HCT116 (cell line): ENCODE measurements around the gene MYO16. TPM values are rescaled to one million over a fixed set of nuclear protein-coding genes. Genes with fewer than 3 reads are reported as not detected.

ENCODE experiments used
- ATAC-seq: fragments of 200-7000 bp; cut with Tn5 transposase; 2 replicates; pipeline ENCODE4 v1.9.1; 2020; ENCODE audit warnings: mild to moderate bottlenecking, moderate library complexity
- BruUV-seq: library from RNA; stranded (reverse); fragments of 400-500 nt; replicated peaks from 2 replicates; lab custom pipeline; 2021; lab: Mats Ljungman, UMichigan
- CTCF ChIA-PET: fragments of 300-600 bp; sonication (Branson Sonifier 250); formaldehyde crosslinking; loops from one replicate; lab custom pipeline; 2021; ENCODE audit warnings: antibody characterized with exemption; lab: Charles Lee
- POLR2A ChIA-PET: fragments of 300-600, 350-600 bp; sonication (Branson Sonifier 250); formaldehyde crosslinking; loops from one replicate; lab custom pipeline; 2021; ENCODE audit warnings: antibody characterized with exemption; lab: Charles Lee
- RAD21 ChIA-PET, 2 experiments: fragments of 300-600 bp; sonication (Branson Sonifier 250); formaldehyde crosslinking; loops; one replicate each; lab custom pipeline; 2023; ENCODE audit warnings: low total read pairs in 2 of 2; ENCODE audit not compliant: uncharacterized antibody in 2 of 2, unreplicated experiment in 2 of 2, low non-redundant PET in 1 of 2; lab: Charles Lee
- DNase-seq: peaks from one replicate; pipeline ENCODE4 v3.0.0-alpha.2; 2010; ENCODE audit warnings: low read depth, low spot score
- H2AFZ ChIP-seq: fragments of 200-600 bp; shearing (Covaris generic), sonication (generic); 2 replicates; pipeline ENCODE4 v1.6.1; 2017; ENCODE audit warnings: low read depth, mixed run types, mixed read lengths, antibody characterized with exemption, low read length; ENCODE audit not compliant: poor library complexity, severe bottlenecking
- H3K27ac ChIP-seq: 2 replicates; pipeline ENCODE4 v1.5.1; 2012; ENCODE audit warnings: low read depth, low read length
- H3K27me3 ChIP-seq: fragments of 200-600 bp; sonication (generic); 2 replicates; pipeline ENCODE4 v1.6.1; 2016; ENCODE audit warnings: mixed run types, low read length, mixed read lengths; ENCODE audit not compliant: insufficient read depth
- H3K36me3 ChIP-seq, 2 experiments: fragments of 200-500 bp in 1 of 2; fragments of 200-600 bp in 1 of 2; sonication (Bioruptor generic) in 1 of 2; sonication (generic) in 1 of 2; 2 replicates each; pipeline versions ENCODE4 v1.5.1 to v1.6.1; 2014 to 2016; ENCODE audit warnings: low read length in 2 of 2, inconsistent platforms in 1 of 2, mixed read lengths in 1 of 2, mixed run types in 1 of 2; ENCODE audit not compliant: insufficient read depth in 2 of 2, control insufficient read depth in 1 of 2
- H3K4me1 ChIP-seq, 2 experiments: fragments of 200-600 bp in 1 of 2; sonication (generic) in 1 of 2; 2 replicates each; pipeline versions ENCODE4 v1.5.1 to v1.6.1; 2012 to 2017; ENCODE audit warnings: low read length in 2 of 2, inconsistent platforms in 1 of 2, mild to moderate bottlenecking in 1 of 2, mixed read lengths in 1 of 2, mixed run types in 1 of 2, moderate library complexity in 1 of 2; ENCODE audit not compliant: insufficient read depth in 2 of 2, control insufficient read depth in 1 of 2
- H3K4me2 ChIP-seq: fragments of 200-600 bp; sonication (generic); 2 replicates; pipeline ENCODE4 v1.6.1; 2017; ENCODE audit warnings: mixed run types, low read length, mixed read lengths
- H3K4me3 ChIP-seq, 2 experiments: fragments of 200-600 bp in 1 of 2; sonication (generic) in 1 of 2; replicated peaks in 1 of 2; 2 replicates each; pipeline ENCODE4 v1.5.1; 2011 to 2016; ENCODE audit warnings: low read length in 2 of 2, control low read depth in 1 of 2, low read depth in 1 of 2, mild to moderate bottlenecking in 1 of 2, mixed read lengths in 1 of 2, mixed run types in 1 of 2
- H3K79me2 ChIP-seq: fragments of 200-600 bp; sonication (generic); 2 replicates; pipeline ENCODE4 v1.6.1; 2017; ENCODE audit warnings: mild to moderate bottlenecking, mixed run types, low read length, moderate library complexity, mixed read lengths; ENCODE audit not compliant: insufficient read depth
- H3K9ac ChIP-seq: fragments of 200-600 bp; sonication (generic); 2 replicates; pipeline ENCODE4 v1.6.1; 2016; ENCODE audit warnings: low read length, mixed read lengths
- H3K9me2 ChIP-seq: fragments of 200-600 bp; sonication (generic), shearing (Covaris generic); 2 replicates; pipeline ENCODE4 v1.6.1; 2017; ENCODE audit warnings: mixed run types, mild to moderate bottlenecking, moderate library complexity; ENCODE audit not compliant: insufficient read depth
- H3K9me3 ChIP-seq, 2 experiments: fragments of 200-500 bp in 1 of 2; fragments of 200-600 bp in 1 of 2; sonication (Bioruptor generic) in 1 of 2; sonication (generic) in 1 of 2; 2 replicates each; pipeline ENCODE4 v1.6.1; 2014 to 2017; ENCODE audit warnings: low read length in 2 of 2, mixed read lengths in 2 of 2, inconsistent platforms in 1 of 2, low read depth in 1 of 2, mild to moderate bottlenecking in 1 of 2, mixed run types in 1 of 2, moderate library complexity in 1 of 2; ENCODE audit not compliant: control insufficient read depth in 1 of 2, insufficient read depth in 1 of 2
- H4K20me1 ChIP-seq: fragments of 200-600 bp; sonication (generic), shearing (Covaris generic); 2 replicates; pipeline ENCODE4 v1.6.1; 2017; ENCODE audit warnings: mixed run types, mild to moderate bottlenecking, moderate library complexity; ENCODE audit not compliant: insufficient read depth
- CBX3 ChIP-seq: IDR thresholded peaks from 2 replicates; pipeline ENCODE4 v1.6.1; 2012; ENCODE audit warnings: low read depth
- CEBPB ChIP-seq: IDR thresholded peaks from 2 replicates; pipeline ENCODE4 v1.6.1; 2012; ENCODE audit warnings: low read depth
- EGR1 ChIP-seq: IDR thresholded peaks from 2 replicates; pipeline ENCODE4 v1.6.1; 2012; ENCODE audit warnings: low read depth
- ELF1 ChIP-seq: IDR thresholded peaks from 2 replicates; pipeline ENCODE4 v1.6.1; 2012; ENCODE audit warnings: low read depth, borderline replicate concordance
- EZH2 ChIP-seq: fragments of 200-600 bp; sonication (generic); IDR thresholded peaks from 2 replicates; pipeline ENCODE4 v1.6.1; 2017; ENCODE audit warnings: antibody characterized with exemption, mixed run types
- EZH2phosphoT487 ChIP-seq: fragments of 200-600 bp; IDR thresholded peaks from 2 replicates; pipeline ENCODE4 v1.6.1; 2018; ENCODE audit warnings: antibody characterized with exemption, borderline replicate concordance
- FOSL1 ChIP-seq: IDR thresholded peaks from 2 replicates; pipeline ENCODE4 v1.6.1; 2012; ENCODE audit warnings: low read depth
- JUND ChIP-seq: IDR thresholded peaks from 2 replicates; pipeline ENCODE4 v1.6.1; 2012
- POLR2A ChIP-seq: IDR thresholded peaks from 2 replicates; pipeline ENCODE4 v1.7.0; 2011; ENCODE audit warnings: borderline replicate concordance; ENCODE audit not compliant: insufficient read depth, insufficient read length; ENCODE audit errors: extremely low read depth
- POLR2AphosphoS5 ChIP-seq: IDR thresholded peaks from 2 replicates; pipeline ENCODE4 v1.6.1; 2011; ENCODE audit warnings: mild to moderate bottlenecking, low read depth, low read length, moderate library complexity
- RAD21 ChIP-seq: IDR thresholded peaks from 2 replicates; pipeline ENCODE4 v1.6.1; 2012; ENCODE audit warnings: low read depth, mild to moderate bottlenecking
- SIN3A ChIP-seq: IDR thresholded peaks from 2 replicates; pipeline ENCODE4 v1.6.1; 2012; ENCODE audit warnings: low read depth
- SP1 ChIP-seq: IDR thresholded peaks from 2 replicates; pipeline ENCODE4 v1.6.1; 2012; ENCODE audit warnings: low read depth
- TCF7L2 ChIP-seq: IDR thresholded peaks from 2 replicates; pipeline ENCODE4 v1.7.0; 2011; ENCODE audit warnings: borderline replicate concordance, inconsistent platforms; ENCODE audit not compliant: insufficient read depth, insufficient read length; ENCODE audit errors: extremely low read depth
- YY1 ChIP-seq: IDR thresholded peaks from 2 replicates; pipeline ENCODE4 v1.6.1; 2011; ENCODE audit warnings: low read length, low read depth, moderate library complexity, mild to moderate bottlenecking; ENCODE audit not compliant: insufficient replicate concordance; ENCODE audit errors: extremely low read depth
- ZNF274 ChIP-seq: fragments of 200-500 bp; sonication (Bioruptor generic); IDR thresholded peaks from 2 replicates; pipeline ENCODE4 v1.6.1; 2014; ENCODE audit warnings: mild to moderate bottlenecking, low read depth, low read length, inconsistent platforms
- intact Hi-C: fragments of 100-400 bp; cut with micrococcal nuclease; formaldehyde crosslinking; loops from 2 replicates; pipeline ENCODE4 v1.10.0; 2022
- total RNA-seq: library from RNA; stranded (reverse); gene quantifications from one replicate; pipeline ENCODE4 v1.2.1, GENCODE V29; 2021; ENCODE audit not compliant: unreplicated experiment
- TF ChIP-seq, protein P1 (sequence below): IDR thresholded peaks from 2 replicates; pipeline ENCODE4 v1.6.1; 2012; ENCODE audit warnings: low read depth
- TF ChIP-seq, protein P2 (sequence below): IDR thresholded peaks from 2 replicates; pipeline ENCODE4 v1.6.1; 2012
- TF ChIP-seq, protein P3 (sequence below), 3 experiments: fragments of 200-600 bp in 1 of 3; sonication (generic) in 1 of 3; IDR thresholded peaks in 2 of 3; conservative IDR thresholded peaks in 1 of 3; 2 replicates each; pipeline ENCODE4 v1.5.1; 2012 to 2017; ENCODE audit warnings: low read depth in 2 of 3, low read length in 2 of 3, antibody characterized with exemption in 1 of 3, borderline replicate concordance in 1 of 3, control low read depth in 1 of 3, mild to moderate bottlenecking in 1 of 3, mixed read lengths in 1 of 3, mixed run types in 1 of 3, moderate library complexity in 1 of 3; ENCODE audit not compliant: insufficient read depth in 1 of 3
- TF ChIP-seq, protein P4 (sequence below): IDR thresholded peaks from 2 replicates; pipeline ENCODE4 v1.6.1; 2012

Gene MYO16
- total RNA-seq, 1 experiment from 2014 or later = 0.07 TPM

DNA sequence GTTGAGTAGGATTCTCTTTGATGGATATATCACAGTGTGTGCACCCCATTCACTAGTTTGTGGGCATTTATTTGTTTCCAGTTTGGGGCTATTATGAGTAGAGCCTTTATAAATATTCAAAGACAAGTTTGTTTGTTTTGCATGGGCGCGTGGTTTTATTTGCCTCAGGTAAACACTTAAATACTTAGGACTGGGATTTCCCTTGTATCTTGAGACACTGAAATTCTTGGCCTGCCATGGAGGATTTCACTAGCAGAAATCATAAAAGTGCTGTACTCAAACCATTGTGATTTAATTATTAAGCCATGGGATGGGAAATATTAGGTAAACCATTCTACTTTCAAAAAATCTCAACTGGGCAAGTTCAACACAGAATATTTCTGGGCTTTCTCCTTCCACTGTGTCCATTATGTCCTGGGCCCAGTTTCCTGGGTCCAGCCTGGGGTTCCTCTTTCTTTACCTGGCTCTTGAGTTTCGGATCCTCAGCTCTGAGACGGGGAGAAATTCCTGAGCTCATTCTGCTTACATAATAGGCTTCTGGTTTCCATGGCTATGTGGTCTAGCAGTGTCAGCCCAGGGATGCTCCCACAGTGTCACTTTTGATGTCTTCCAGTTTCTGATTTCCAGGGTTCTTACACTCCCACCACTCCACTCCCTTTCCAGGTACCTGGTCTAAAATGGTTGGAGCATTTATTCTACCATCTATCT lies 14.4 kb downstream of the MYO16 start:
- H3K9me2 ChIP-seq = no peaks in the 10 kb centered on the region
- no peaks in the 10 kb centered on the region for H3K9me3 ChIP-seq
- no peaks in the 10 kb centered on the region for H3K79me2 ChIP-seq
- H3K27ac ChIP-seq = no peak overlapping the region
- H3K4me3 ChIP-seq = no peak overlapping the region
- intact Hi-C loops = no loop called here
- ChIA-PET RAD21 (no interaction called here), CTCF (no interaction called here), POLR2A (no interaction called here)
- H3K27me3 ChIP-seq = no peaks in the 10 kb centered on the region
- ATAC-seq (no peak), DNase-seq (no peak)
- no peak for TF ChIP-seq JUND
- TF ChIP-seq, protein P1, sequence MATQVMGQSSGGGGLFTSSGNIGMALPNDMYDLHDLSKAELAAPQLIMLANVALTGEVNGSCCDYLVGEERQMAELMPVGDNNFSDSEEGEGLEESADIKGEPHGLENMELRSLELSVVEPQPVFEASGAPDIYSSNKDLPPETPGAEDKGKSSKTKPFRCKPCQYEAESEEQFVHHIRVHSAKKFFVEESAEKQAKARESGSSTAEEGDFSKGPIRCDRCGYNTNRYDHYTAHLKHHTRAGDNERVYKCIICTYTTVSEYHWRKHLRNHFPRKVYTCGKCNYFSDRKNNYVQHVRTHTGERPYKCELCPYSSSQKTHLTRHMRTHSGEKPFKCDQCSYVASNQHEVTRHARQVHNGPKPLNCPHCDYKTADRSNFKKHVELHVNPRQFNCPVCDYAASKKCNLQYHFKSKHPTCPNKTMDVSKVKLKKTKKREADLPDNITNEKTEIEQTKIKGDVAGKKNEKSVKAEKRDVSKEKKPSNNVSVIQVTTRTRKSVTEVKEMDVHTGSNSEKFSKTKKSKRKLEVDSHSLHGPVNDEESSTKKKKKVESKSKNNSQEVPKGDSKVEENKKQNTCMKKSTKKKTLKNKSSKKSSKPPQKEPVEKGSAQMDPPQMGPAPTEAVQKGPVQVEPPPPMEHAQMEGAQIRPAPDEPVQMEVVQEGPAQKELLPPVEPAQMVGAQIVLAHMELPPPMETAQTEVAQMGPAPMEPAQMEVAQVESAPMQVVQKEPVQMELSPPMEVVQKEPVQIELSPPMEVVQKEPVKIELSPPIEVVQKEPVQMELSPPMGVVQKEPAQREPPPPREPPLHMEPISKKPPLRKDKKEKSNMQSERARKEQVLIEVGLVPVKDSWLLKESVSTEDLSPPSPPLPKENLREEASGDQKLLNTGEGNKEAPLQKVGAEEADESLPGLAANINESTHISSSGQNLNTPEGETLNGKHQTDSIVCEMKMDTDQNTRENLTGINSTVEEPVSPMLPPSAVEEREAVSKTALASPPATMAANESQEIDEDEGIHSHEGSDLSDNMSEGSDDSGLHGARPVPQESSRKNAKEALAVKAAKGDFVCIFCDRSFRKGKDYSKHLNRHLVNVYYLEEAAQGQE = no peak
- TF ChIP-seq SIN3A = no peak
- TF ChIP-seq CEBPB = no peak
- no peak for TF ChIP-seq ZNF274
- TF ChIP-seq RAD21 = no peak
- no peak for TF ChIP-seq ELF1
- TF ChIP-seq, protein P2, sequence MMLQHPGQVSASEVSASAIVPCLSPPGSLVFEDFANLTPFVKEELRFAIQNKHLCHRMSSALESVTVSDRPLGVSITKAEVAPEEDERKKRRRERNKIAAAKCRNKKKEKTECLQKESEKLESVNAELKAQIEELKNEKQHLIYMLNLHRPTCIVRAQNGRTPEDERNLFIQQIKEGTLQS = no peak
- TF ChIP-seq POLR2AphosphoS5 = no peak
- no peak for TF ChIP-seq FOSL1
- no peak for TF ChIP-seq YY1
- TF ChIP-seq EZH2phosphoT487 = no peak
- TF ChIP-seq EZH2 = no peak
- TF ChIP-seq SP1 = no peak
- TF ChIP-seq TCF7L2 = no peak
- TF ChIP-seq POLR2A = no peak
- TF ChIP-seq CBX3 = no peak
- TF ChIP-seq EGR1 = no peak
- TF ChIP-seq, protein P3, sequence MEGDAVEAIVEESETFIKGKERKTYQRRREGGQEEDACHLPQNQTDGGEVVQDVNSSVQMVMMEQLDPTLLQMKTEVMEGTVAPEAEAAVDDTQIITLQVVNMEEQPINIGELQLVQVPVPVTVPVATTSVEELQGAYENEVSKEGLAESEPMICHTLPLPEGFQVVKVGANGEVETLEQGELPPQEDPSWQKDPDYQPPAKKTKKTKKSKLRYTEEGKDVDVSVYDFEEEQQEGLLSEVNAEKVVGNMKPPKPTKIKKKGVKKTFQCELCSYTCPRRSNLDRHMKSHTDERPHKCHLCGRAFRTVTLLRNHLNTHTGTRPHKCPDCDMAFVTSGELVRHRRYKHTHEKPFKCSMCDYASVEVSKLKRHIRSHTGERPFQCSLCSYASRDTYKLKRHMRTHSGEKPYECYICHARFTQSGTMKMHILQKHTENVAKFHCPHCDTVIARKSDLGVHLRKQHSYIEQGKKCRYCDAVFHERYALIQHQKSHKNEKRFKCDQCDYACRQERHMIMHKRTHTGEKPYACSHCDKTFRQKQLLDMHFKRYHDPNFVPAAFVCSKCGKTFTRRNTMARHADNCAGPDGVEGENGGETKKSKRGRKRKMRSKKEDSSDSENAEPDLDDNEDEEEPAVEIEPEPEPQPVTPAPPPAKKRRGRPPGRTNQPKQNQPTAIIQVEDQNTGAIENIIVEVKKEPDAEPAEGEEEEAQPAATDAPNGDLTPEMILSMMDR (IDR thresholded peaks at IDR 0.05 in 2 of 3, conservative IDR thresholded peaks at IDR 0.05 in 1 of 3; ENCODE audit: borderline replicate concordance in 1 of 3, insufficient read depth in 1 of 3, low read depth in 2 of 3, low read length in 2 of 3) = no peak
- TF ChIP-seq, protein P4, sequence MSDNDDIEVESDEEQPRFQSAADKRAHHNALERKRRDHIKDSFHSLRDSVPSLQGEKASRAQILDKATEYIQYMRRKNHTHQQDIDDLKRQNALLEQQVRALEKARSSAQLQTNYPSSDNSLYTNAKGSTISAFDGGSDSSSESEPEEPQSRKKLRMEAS = no peak
- no peaks in the 10 kb centered on the region for H4K20me1 ChIP-seq
- no peak overlapping the region for H3K4me2 ChIP-seq
- no peak overlapping the region for H3K9ac ChIP-seq
- H3K36me3 ChIP-seq = no peaks in the 10 kb centered on the region
- no TSS peak for BruUV-seq
- H3K4me1 ChIP-seq = no peaks in the 10 kb centered on the region
- no peak overlapping the region for H2AFZ ChIP-seq
